WTC11 (cell line): ENCODE measurements around the gene DHX9. TPM values are rescaled to one million over a fixed set of nuclear protein-coding genes. Genes with fewer than 3 reads are reported as not detected.

Experiments
- AR ChIP-seq: fragments of 250-450 bp; sonication (Bioruptor Pico); IDR thresholded peaks from 2 replicates; pipeline ENCODE4 v1.9.0; 2021; ENCODE audit warnings: mild to moderate bottlenecking
- CREB1 ChIP-seq: sonication (generic); formaldehyde crosslinking; IDR thresholded peaks from 2 replicates; pipeline ENCODE4 v1.8.0; 2023; ENCODE audit warnings: mild to moderate bottlenecking, missing genetic modification reagents
- E2F4 ChIP-seq: sonication (generic); formaldehyde crosslinking; IDR thresholded peaks from 2 replicates; pipeline ENCODE4 v1.8.1; 2022; ENCODE audit warnings: low read depth, mild to moderate bottlenecking, moderate library complexity, missing genetic modification reagents, borderline replicate concordance
- ELF4 ChIP-seq: sonication (generic); formaldehyde crosslinking; IDR thresholded peaks from 2 replicates; pipeline ENCODE4 v1.8.1; 2022; ENCODE audit warnings: low read depth, mild to moderate bottlenecking, moderate library complexity, missing genetic modification reagents
- FOXP1 ChIP-seq: sonication (generic); formaldehyde crosslinking; IDR thresholded peaks from 2 replicates; pipeline ENCODE4 v1.8.0; 2022; ENCODE audit warnings: missing genetic modification reagents, mild to moderate bottlenecking, moderate library complexity, borderline replicate concordance
- FOXP4 ChIP-seq: sonication (generic); formaldehyde crosslinking; IDR thresholded peaks from 2 replicates; pipeline ENCODE4 v1.8.0; 2022; ENCODE audit warnings: mild to moderate bottlenecking, missing genetic modification reagents
- JAZF1 ChIP-seq: fragments of 250-450 bp; sonication (Bioruptor Pico); IDR thresholded peaks from 2 replicates; pipeline ENCODE4 v1.9.0; 2021; ENCODE audit warnings: moderate library complexity, mild to moderate bottlenecking, inconsistent platforms
- MXD4 ChIP-seq: fragments of 250-450 bp; sonication (Bioruptor Pico); IDR thresholded peaks from 2 replicates; pipeline ENCODE4 v1.8.0; 2021; ENCODE audit warnings: mild to moderate bottlenecking, moderate library complexity, borderline replicate concordance
- NFATC4 ChIP-seq: fragments of 250-450 bp; sonication (Bioruptor Pico); IDR thresholded peaks from 2 replicates; pipeline ENCODE4 v1.9.0; 2021; ENCODE audit warnings: mild to moderate bottlenecking
- NFE2L1 ChIP-seq: sonication (generic); formaldehyde crosslinking; IDR thresholded peaks from 2 replicates; pipeline ENCODE4 v1.8.1; 2023; ENCODE audit warnings: missing genetic modification reagents
- NR2C2 ChIP-seq: sonication (generic); formaldehyde crosslinking; IDR thresholded peaks from 2 replicates; pipeline ENCODE4 v1.8.0; 2022; ENCODE audit warnings: mild to moderate bottlenecking, missing genetic modification reagents
- SMAD4 ChIP-seq: sonication (generic); formaldehyde crosslinking; IDR thresholded peaks from 2 replicates; pipeline ENCODE4 v1.8.0; 2022; ENCODE audit warnings: mild to moderate bottlenecking, missing genetic modification reagents
- USF2 ChIP-seq: sonication (generic); formaldehyde crosslinking; IDR thresholded peaks from 2 replicates; pipeline ENCODE4 v1.8.1; 2023; ENCODE audit warnings: mild to moderate bottlenecking, missing genetic modification reagents, moderate library complexity
- ZNF263 ChIP-seq: sonication (generic); formaldehyde crosslinking; IDR thresholded peaks from 2 replicates; pipeline ENCODE4 v1.8.1; 2022; ENCODE audit warnings: low read depth, mild to moderate bottlenecking, moderate library complexity, missing genetic modification reagents
- ZNF396 ChIP-seq: fragments of 250-450 bp; sonication (Bioruptor Pico); IDR thresholded peaks from 2 replicates; pipeline ENCODE4 v1.8.0; 2021; ENCODE audit warnings: mild to moderate bottlenecking, moderate library complexity, borderline replicate concordance
- ZNF416 ChIP-seq: fragments of 250-450 bp; sonication (Bioruptor Pico); IDR thresholded peaks from 2 replicates; pipeline ENCODE4 v1.9.0; 2021; ENCODE audit warnings: mild to moderate bottlenecking, inconsistent platforms
- ZNF532 ChIP-seq: fragments of 250-450 bp; sonication (Bioruptor Pico); IDR thresholded peaks from 2 replicates; pipeline ENCODE4 v1.9.0; 2021; ENCODE audit warnings: mild to moderate bottlenecking, borderline replicate concordance
- ZNF671 ChIP-seq: fragments of 250-450 bp; sonication (Bioruptor Pico); IDR thresholded peaks from 2 replicates; pipeline ENCODE4 v1.8.0; 2021; ENCODE audit warnings: mild to moderate bottlenecking
- total RNA-seq: library from RNA; stranded (reverse); gene quantifications from 3 replicates; pipeline ENCODE4 v1.2.3, GENCODE V29; 2021
- TF ChIP-seq, protein P1 (sequence below): sonication (generic); formaldehyde crosslinking; IDR thresholded peaks from 2 replicates; pipeline ENCODE4 v1.8.0; 2022; ENCODE audit warnings: mild to moderate bottlenecking, missing genetic modification reagents
- TF ChIP-seq, protein P2 (sequence below): fragments of 250-450 bp; sonication (Bioruptor Pico); conservative IDR thresholded peaks from 2 replicates; pipeline ENCODE4 v1.9.0; 2021; ENCODE audit warnings: mild to moderate bottlenecking
- TF ChIP-seq, protein P3 (sequence below): sonication (generic); formaldehyde crosslinking; IDR thresholded peaks from 2 replicates; pipeline ENCODE4 v1.8.1; 2022; ENCODE audit warnings: mild to moderate bottlenecking, missing genetic modification reagents, moderate library complexity, borderline replicate concordance

DHX9 gene
- total RNA-seq, 1 experiment from 2014 or later: 280 TPM

DNA sequence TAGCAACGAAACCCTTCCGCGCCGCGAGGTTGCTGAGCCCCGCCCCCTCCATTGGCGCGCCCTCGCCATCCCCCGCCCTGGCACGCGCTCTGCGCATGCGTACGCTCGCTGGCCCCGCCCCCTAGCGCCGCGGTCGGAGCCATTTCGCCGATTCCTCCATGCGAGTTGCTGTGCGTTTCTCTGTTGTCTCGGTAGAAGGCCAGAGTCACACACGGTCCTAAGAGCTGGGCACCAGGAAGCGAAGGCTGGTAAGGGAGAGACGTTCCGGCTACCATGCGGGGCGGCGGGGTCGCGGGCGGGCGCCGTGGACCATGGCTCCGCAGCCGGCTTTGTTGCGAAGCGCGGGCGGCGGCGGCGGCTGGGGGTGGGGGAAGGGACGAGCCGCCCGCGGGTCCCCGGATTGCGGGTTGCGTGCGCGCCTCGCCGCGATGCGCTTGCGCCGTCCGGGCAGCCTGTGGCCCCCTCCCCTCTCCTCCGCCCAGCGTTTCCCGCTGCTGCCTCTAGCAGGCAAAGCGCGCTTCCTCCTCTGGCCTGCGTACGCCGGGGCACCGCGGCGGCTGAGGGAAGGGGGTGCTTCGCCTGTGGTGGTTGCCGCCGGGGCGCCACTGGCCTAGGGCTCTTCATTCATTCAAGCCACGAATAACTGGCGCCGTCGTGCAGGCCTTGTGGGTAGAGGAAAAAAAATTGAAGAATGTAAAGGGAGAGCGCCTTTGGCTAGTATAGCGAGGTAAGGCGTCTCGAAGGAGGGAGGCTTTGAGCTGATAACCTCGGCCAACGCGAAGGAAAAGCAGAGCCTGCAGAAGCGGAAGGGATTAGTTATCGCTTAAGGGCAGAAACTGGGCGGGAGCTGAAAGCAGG lies at the start of gene DHX9 (continued):
- no peak for TF ChIP-seq ELF4
- no peak for TF ChIP-seq ZNF396 (CRISPR knock-in tag)
- TF ChIP-seq, protein P1, sequence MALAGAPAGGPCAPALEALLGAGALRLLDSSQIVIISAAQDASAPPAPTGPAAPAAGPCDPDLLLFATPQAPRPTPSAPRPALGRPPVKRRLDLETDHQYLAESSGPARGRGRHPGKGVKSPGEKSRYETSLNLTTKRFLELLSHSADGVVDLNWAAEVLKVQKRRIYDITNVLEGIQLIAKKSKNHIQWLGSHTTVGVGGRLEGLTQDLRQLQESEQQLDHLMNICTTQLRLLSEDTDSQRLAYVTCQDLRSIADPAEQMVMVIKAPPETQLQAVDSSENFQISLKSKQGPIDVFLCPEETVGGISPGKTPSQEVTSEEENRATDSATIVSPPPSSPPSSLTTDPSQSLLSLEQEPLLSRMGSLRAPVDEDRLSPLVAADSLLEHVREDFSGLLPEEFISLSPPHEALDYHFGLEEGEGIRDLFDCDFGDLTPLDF: peak; percentile 43; the same call in 1 of the 2 replicates
- no peak; the same call in 1 of the 2 replicates for TF ChIP-seq SMAD4 (CRISPR knock-in tag)
- TF ChIP-seq AR (CRISPR knock-in tag): no peak
- 0 out of 2 replicates have a peak, but pooled peaks have one; percentile 21 for TF ChIP-seq ZNF416
- TF ChIP-seq ZNF263 (CRISPR knock-in tag): no peak
- TF ChIP-seq, protein P2, sequence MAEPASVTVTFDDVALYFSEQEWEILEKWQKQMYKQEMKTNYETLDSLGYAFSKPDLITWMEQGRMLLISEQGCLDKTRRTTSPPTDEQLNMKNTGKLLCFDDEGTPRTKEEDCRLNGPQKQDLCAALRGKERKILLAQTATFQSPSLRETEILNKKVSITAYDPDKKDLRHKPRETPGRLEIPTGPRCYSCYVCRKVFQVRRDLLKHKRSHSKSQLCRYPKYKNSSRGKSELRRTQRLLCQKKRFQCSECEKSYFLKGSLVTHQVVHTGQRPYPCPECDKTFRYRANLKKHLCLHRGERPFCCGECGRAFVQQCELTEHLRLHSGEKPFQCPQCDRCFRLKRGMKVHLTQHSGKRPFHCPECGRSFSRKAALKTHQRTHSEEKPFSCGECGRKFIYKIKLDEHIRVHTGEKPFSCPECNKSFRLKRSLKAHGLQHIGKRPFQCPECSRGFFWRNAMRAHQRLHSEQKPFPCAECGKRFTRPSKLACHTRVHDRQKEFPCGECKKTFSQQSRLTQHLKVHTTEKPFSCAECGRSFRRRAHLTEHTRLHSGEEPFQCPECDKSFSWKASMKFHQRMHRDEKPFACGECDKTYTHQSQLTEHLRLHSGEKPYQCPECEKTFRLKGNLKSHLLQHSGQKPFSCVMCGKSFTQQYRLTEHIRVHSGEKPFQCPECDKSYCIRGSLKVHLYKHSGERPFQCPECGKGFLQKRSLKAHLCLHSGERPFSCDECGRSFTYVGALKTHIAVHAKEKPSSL (CRISPR knock-in tag): no peak
- no peak for TF ChIP-seq JAZF1
- no peak for TF ChIP-seq NFATC4 (CRISPR knock-in tag)
- no peak for TF ChIP-seq NR2C2
- TF ChIP-seq NFE2L1 (CRISPR knock-in tag): no peak
- TF ChIP-seq, protein P3, sequence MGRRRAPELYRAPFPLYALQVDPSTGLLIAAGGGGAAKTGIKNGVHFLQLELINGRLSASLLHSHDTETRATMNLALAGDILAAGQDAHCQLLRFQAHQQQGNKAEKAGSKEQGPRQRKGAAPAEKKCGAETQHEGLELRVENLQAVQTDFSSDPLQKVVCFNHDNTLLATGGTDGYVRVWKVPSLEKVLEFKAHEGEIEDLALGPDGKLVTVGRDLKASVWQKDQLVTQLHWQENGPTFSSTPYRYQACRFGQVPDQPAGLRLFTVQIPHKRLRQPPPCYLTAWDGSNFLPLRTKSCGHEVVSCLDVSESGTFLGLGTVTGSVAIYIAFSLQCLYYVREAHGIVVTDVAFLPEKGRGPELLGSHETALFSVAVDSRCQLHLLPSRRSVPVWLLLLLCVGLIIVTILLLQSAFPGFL: 0 out of 2 replicates have a peak, but pooled peaks have one; percentile 52
- no peak for TF ChIP-seq MXD4 (CRISPR knock-in tag)
- TF ChIP-seq FOXP1 (CRISPR knock-in tag): peak; percentile 61
- TF ChIP-seq E2F4 (CRISPR knock-in tag): peak; percentile 69; the same call in 1 of the 2 replicates
- no peak for TF ChIP-seq USF2 (CRISPR knock-in tag)
- TF ChIP-seq FOXP4: peak; percentile 83
- TF ChIP-seq ZNF671: peak; percentile 57; the same call in 1 of the 2 replicates
- no peak for TF ChIP-seq ZNF532
- no peak for TF ChIP-seq CREB1 (CRISPR knock-in tag)
